Neural cell (in vitro differentiated cells): Measurements from ENCODE around the gene GATAD2A. TPM values are rescaled to one million over a fixed set of nuclear protein-coding genes. Genes with fewer than 3 reads are reported as not detected.
"Not testable (repeated sequence)": the region's sequence is repeated elsewhere in the genome, so short reads cannot be mapped to it uniquely, and the experiment has no call there.

Source experiments
- H2AFZ ChIP-seq: fragments of 200-600, 300-800 bp; sonication (generic), shearing (Covaris generic); 2 replicates; pipeline ENCODE4 v1.6.0; 2014; ENCODE audit warnings: low read depth, mild to moderate bottlenecking, antibody characterized with exemption, low read length, moderate library complexity
- H3F3A ChIP-seq: fragments of 200-600 bp; shearing (Covaris generic); 2 replicates; pipeline ENCODE4 v1.6.1; 2016; ENCODE audit warnings: mild to moderate bottlenecking, moderate library complexity, mixed read lengths, antibody characterized with exemption, low read length; ENCODE audit not compliant: insufficient read depth, poor library complexity, severe bottlenecking
- H3K27ac ChIP-seq: fragments of 200-600, 300-800 bp; sonication (generic), shearing (Covaris generic); 2 replicates; pipeline ENCODE4 v1.5.1; 2014; ENCODE audit warnings: mild to moderate bottlenecking, low read length, moderate library complexity
- H3K27me3 ChIP-seq: fragments of 300-800, 200-600 bp; sonication (generic), shearing (Covaris generic); 2 replicates; pipeline ENCODE4 v1.6.0; 2014; ENCODE audit warnings: mild to moderate bottlenecking, low read depth, low read length, moderate library complexity; ENCODE audit not compliant: insufficient read depth
- H3K36me3 ChIP-seq: fragments of 300-800, 200-600 bp; sonication (generic), shearing (Covaris generic); 2 replicates; pipeline ENCODE4 v1.5.1; 2014; ENCODE audit warnings: mild to moderate bottlenecking, antibody characterized with exemption, low read length, moderate library complexity; ENCODE audit not compliant: insufficient read depth
- H3K4me2 ChIP-seq: fragments of 300-800, 200-600 bp; sonication (generic), shearing (Covaris generic); 2 replicates; pipeline ENCODE4 v1.6.0; 2014; ENCODE audit warnings: mild to moderate bottlenecking, low read length
- H3K4me3 ChIP-seq: fragments of 300-800, 200-600 bp; sonication (generic), shearing (Covaris generic); 2 replicates; pipeline ENCODE4 v1.5.1; 2014; ENCODE audit warnings: mild to moderate bottlenecking, low read length, moderate library complexity
- H3K79me2 ChIP-seq: fragments of 200-600 bp; shearing (Covaris generic); replicated peaks from 2 replicates; pipeline ENCODE4 v1.6.0; 2014; ENCODE audit warnings: mild to moderate bottlenecking, low read length, moderate library complexity; ENCODE audit not compliant: insufficient read depth
- H3K9ac ChIP-seq: fragments of 300-800, 200-600 bp; sonication (generic), shearing (Covaris generic); 2 replicates; pipeline ENCODE4 v1.6.1; 2016; ENCODE audit warnings: mild to moderate bottlenecking, low read length, mixed read lengths
- H3K9me2 ChIP-seq: fragments of 200-600 bp; shearing (Covaris generic); 2 replicates; pipeline ENCODE4 v1.6.1; 2016; ENCODE audit warnings: mild to moderate bottlenecking, low read length, mixed read lengths; ENCODE audit not compliant: insufficient read depth
- H3K9me3 ChIP-seq: fragments of 200-600, 300-800 bp; sonication (generic), shearing (Covaris generic); 2 replicates; pipeline ENCODE4 v1.6.1; 2016; ENCODE audit warnings: mild to moderate bottlenecking, mixed run types, low read length, moderate library complexity, mixed read lengths
- H4K20me1 ChIP-seq: fragments of 200-600 bp; shearing (Covaris generic); 2 replicates; pipeline ENCODE4 v1.6.1; 2016; ENCODE audit warnings: mild to moderate bottlenecking, mixed run types; ENCODE audit not compliant: insufficient read depth
- EP300 ChIP-seq: fragments of 450-650 bp; conservative IDR thresholded peaks from 2 replicates; pipeline ENCODE4 v1.6.1; 2014; ENCODE audit warnings: antibody characterized with exemption, mild to moderate bottlenecking, moderate library complexity; ENCODE audit not compliant: poor library complexity, severe bottlenecking
- EZH2 ChIP-seq: fragments of 200-600, 300-800 bp; shearing (Covaris generic), sonication (generic); IDR thresholded peaks from 2 replicates; pipeline ENCODE4 v1.6.1; 2014; ENCODE audit warnings: antibody characterized with exemption, low read length, borderline replicate concordance, mild to moderate bottlenecking; ENCODE audit not compliant: insufficient read depth, poor library complexity, severe bottlenecking
- MXI1 ChIP-seq: fragments of 450-650 bp; conservative IDR thresholded peaks from 2 replicates; pipeline ENCODE4 v1.6.1; 2014; ENCODE audit warnings: antibody characterized with exemption, mild to moderate bottlenecking; ENCODE audit not compliant: poor library complexity, severe bottlenecking
- POLR2AphosphoS5 ChIP-seq: IDR thresholded peaks from 2 replicates; pipeline ENCODE4 v1.6.1; 2012
- RAD21 ChIP-seq: fragments of 450-650 bp; conservative IDR thresholded peaks from 2 replicates; pipeline ENCODE4 v1.6.1; 2014; ENCODE audit warnings: antibody characterized with exemption, mild to moderate bottlenecking, moderate library complexity
- REST ChIP-seq: IDR thresholded peaks from 2 replicates; pipeline ENCODE4 v1.6.1; 2012; ENCODE audit warnings: borderline replicate concordance
- SMC3 ChIP-seq: fragments of 450-650 bp; conservative IDR thresholded peaks from 2 replicates; pipeline ENCODE4 v1.6.1; 2014; ENCODE audit warnings: antibody characterized with exemption, mild to moderate bottlenecking, moderate library complexity; ENCODE audit not compliant: poor library complexity
- TAF1 ChIP-seq: IDR thresholded peaks from 2 replicates; pipeline ENCODE4 v1.6.1; 2012; ENCODE audit warnings: low read depth
- polyA plus RNA-seq: library from polyadenylated mRNA; depleted of rRNA; stranded (reverse); fragments of >200 nt; gene quantifications from 2 replicates; pipeline ENCODE4 v1.2.3, GENCODE V29; 2014
- TF ChIP-seq, protein P1 (sequence below): fragments of 450-650 bp; IDR thresholded peaks from 2 replicates; pipeline ENCODE4 v1.5.1; 2014; ENCODE audit warnings: antibody characterized with exemption, mild to moderate bottlenecking, moderate library complexity; ENCODE audit not compliant: poor library complexity, severe bottlenecking

The GATAD2A gene
- polyA plus RNA-seq, 1 donor from 2014 or later = 13.9 TPM

- Histone ChIP-seq H3K79me2 (no peaks in the 10 kb centered on the region), H3K36me3 (peaks cover 4% of the 10 kb centered on the region), H2AFZ (no peak overlapping the region), H3K9me3 (peaks cover 15% of the 10 kb centered on the region), H3K9ac (no peak overlapping the region), H3F3A (no peaks in the 10 kb centered on the region), H3K27ac (no peak overlapping the region), H3K9me2 (no peaks in the 10 kb centered on the region), H3K4me3 (no peak overlapping the region), H3K27me3 (no peaks in the 10 kb centered on the region), H4K20me1 (no peaks in the 10 kb centered on the region), H3K4me2 (no peak overlapping the region)
- TF ChIP-seq SMC3 = no peak
- no peak for TF ChIP-seq EZH2
- TF ChIP-seq POLR2AphosphoS5 = no peak
- TF ChIP-seq, protein P1, sequence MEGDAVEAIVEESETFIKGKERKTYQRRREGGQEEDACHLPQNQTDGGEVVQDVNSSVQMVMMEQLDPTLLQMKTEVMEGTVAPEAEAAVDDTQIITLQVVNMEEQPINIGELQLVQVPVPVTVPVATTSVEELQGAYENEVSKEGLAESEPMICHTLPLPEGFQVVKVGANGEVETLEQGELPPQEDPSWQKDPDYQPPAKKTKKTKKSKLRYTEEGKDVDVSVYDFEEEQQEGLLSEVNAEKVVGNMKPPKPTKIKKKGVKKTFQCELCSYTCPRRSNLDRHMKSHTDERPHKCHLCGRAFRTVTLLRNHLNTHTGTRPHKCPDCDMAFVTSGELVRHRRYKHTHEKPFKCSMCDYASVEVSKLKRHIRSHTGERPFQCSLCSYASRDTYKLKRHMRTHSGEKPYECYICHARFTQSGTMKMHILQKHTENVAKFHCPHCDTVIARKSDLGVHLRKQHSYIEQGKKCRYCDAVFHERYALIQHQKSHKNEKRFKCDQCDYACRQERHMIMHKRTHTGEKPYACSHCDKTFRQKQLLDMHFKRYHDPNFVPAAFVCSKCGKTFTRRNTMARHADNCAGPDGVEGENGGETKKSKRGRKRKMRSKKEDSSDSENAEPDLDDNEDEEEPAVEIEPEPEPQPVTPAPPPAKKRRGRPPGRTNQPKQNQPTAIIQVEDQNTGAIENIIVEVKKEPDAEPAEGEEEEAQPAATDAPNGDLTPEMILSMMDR = no peak
- TF ChIP-seq MXI1 = no peak
- TF ChIP-seq TAF1 = no peak
- no peak for TF ChIP-seq RAD21
- no peak for TF ChIP-seq REST
- TF ChIP-seq EP300 = no peak
These were observed 65.1 kb downstream of the GATAD2A start for GRCh38 chr19:19470579-19470978.

GRCh38 chr19:19471682-19472081, 66.2 kb downstream of the GATAD2A start:
- TF ChIP-seq, protein P1 = no peak
- TF ChIP-seq TAF1 (no peak), EZH2 (no peak), REST (no peak), SMC3 (no peak), EP300 (no peak), POLR2AphosphoS5 (no peak), RAD21 (no peak), MXI1 (no peak)
- no peak overlapping the region for H3K4me2 ChIP-seq
- H3K79me2 ChIP-seq = no peaks in the 10 kb centered on the region

DNA sequence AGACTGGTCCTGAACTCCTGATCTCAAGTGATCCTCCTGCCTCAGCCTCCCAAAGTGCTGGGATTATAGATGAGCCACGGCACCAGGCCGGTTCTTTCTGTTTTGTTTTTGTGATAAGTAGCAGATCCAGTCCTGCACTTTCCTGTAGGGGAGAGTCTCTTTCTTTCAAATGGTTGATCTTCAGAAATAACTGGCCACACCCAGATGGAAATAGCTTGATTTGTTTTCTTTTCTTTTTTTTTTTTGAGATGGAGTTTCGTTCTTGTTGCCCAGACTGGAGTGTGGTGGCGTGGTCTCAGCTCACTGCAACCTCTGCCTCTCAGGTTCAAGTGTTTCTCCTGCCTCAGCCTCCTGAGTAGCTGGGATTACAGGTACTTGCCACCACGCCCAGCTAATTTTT, 66.6 kb downstream of the GATAD2A start:
- H4K20me1 ChIP-seq, H3K36me3 ChIP-seq, H2AFZ ChIP-seq, H3K4me3 ChIP-seq, H3K27ac ChIP-seq, H3K27me3 ChIP-seq, H3F3A ChIP-seq, H3K4me2 ChIP-seq, H3K79me2 ChIP-seq, H3K9me2 ChIP-seq, H3K9ac ChIP-seq: not testable (repeated sequence)
- peaks cover 15% of the 10 kb centered on the region for H3K9me3 ChIP-seq

More at GRCh38 chr19:19471682-19472081, 66.2 kb downstream of the GATAD2A start:
- no peak overlapping the region for H3K9ac ChIP-seq
- H3F3A ChIP-seq = no peaks in the 10 kb centered on the region
- H3K27ac ChIP-seq = no peak overlapping the region
- H3K36me3 ChIP-seq = no peaks in the 10 kb centered on the region
- no peak overlapping the region for H2AFZ ChIP-seq
- no peaks in the 10 kb centered on the region for H3K9me2 ChIP-seq
- H3K27me3 ChIP-seq = no peaks in the 10 kb centered on the region
- no peak overlapping the region for H3K4me3 ChIP-seq
- H3K9me3 ChIP-seq = peaks cover 15% of the 10 kb centered on the region
- no peaks in the 10 kb centered on the region for H4K20me1 ChIP-seq
